HG03025 (cell line): ENCODE results near the gene PRODH2.
"Not testable (repeated sequence)": the region's sequence is repeated elsewhere in the genome, so short reads cannot be mapped to it uniquely, and the experiment has no call there.

Experiments
- ATAC-seq: cut with Tn5 transposase; IDR thresholded peaks from one replicate; pipeline ENCODE4 v1.9.1; 2021; ENCODE audit warnings: mild to moderate bottlenecking, moderate library complexity; ENCODE audit not compliant: unreplicated experiment, low FRiP score

The PRODH2 gene

GRCh38 chr19:35797663-35798062 is 15.0 kb downstream of the PRODH2 start:
- no peak for ATAC-seq

GRCh38 chr19:35796645-35797542 is 15.8 kb downstream of the PRODH2 start:
- no peak for ATAC-seq

GRCh38 chr19:35795564-35795963 is 17.1 kb downstream of the PRODH2 start:
- ATAC-seq = not testable (repeated sequence)

DNA sequence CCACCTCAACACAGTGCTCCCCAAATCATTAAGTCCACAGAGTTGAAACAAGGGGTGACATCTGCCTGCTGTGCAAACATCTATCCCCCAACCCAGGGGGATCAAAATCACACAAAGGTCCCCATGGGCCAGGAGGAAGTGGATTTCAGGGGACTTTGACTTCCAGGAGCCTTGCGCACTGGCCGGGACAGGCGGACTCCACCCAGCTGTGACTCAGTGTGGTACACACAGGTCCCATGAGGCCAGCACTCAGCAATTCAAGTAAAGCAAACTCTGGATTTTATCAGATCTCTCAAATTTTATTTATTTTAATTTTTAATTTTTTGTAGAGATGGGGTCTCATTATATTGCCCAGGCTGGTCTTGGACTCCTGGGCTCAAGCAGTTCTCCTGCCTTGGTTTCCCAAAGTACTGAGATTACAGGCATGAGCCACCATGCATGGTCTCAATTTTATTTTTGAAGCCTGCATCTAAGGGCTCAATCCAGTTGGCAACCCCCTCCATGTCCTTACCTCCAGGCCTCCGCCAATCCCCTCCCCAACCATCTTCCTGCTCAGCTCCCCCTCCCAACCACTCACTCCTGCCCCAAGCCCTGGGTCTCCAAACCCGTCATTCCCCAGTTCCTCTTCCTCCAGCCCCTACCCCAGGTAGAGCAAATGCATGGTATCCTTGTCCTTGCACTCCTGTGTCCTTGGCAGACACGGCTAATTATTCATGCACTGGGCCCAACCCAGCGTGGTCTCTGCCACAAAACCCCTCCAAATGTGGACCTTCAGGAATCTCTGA is 19.1 kb downstream of the PRODH2 start:
- ATAC-seq = no peak

DNA sequence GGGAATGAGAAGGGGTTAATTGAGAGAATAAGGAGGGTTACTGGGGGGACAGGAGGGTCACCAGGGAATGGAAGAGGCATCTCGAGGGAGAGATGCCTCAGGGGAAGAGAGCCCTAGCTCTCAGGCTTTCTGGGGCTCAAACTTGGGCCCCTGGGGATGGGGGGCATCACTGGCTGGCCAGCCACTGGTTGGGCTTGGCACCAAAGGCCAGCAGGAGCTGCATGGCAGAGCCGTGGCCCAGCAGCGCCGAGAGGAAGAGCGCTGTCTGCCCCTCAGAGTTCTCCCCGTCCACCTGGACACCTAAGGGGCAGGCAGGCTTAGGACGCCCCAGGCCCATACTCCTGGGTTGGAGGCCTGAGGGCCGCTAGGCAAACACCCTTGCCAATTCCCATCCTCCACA is 19.8 kb downstream of the PRODH2 start:
- ATAC-seq = no peak

GRCh38 chr19:35792312-35792711 is 20.3 kb downstream of the PRODH2 start:
- ATAC-seq = no peak

- ATAC-seq = no peak
Measured at GRCh38 chr19:35791814-35792279, 20.8 kb downstream of the PRODH2 start.

- no peak for ATAC-seq
Measured at GRCh38 chr19:35790981-35791813, 21.4 kb downstream of the PRODH2 start.

- ATAC-seq = no peak
Measured at GRCh38 chr19:35789978-35790944, 22.4 kb downstream of the PRODH2 start.

GRCh38 chr19:35789195-35789977 is 23.3 kb downstream of the PRODH2 start:
- ATAC-seq = no peak

DNA sequence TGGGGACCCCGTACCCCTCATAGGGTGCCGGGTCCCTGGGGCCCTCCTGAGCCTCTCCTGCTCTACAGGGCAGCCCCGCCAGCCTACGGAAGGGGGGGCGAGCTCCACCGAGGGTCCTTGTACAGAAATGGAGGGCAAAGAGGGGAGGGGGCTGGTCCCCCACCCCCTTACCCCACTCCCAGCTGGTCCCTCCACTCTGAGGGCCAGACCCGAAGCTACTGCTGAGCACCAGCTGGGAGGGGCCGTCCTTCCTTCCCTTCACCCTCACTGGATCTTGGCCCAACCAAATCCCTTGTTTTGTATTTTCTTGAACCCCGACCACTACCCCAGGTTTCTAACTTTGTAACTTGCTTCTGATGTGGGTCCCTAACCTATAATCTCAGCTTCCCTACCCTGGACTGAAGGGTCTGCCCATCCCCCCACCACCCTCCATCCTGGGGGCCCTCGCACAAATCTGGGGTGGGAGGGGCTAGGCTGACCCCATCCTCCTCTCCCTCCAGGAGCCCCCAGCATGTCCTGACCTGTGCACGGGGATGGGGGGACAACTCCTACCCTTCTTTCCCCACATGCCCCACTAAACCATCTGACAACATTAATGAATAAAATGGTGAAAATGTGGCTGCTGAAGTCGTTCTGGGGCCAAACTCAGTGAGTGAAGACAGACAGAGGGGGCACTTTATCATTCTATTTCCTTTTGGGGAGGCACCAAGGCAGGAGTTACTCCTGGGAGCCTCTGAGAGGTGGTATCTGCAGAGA is 24.3 kb downstream of the PRODH2 start:
- no peak for ATAC-seq

- no peak for ATAC-seq
Measured at GRCh38 chr19:35787227-35787799, 25.3 kb downstream of the PRODH2 start.

DNA sequence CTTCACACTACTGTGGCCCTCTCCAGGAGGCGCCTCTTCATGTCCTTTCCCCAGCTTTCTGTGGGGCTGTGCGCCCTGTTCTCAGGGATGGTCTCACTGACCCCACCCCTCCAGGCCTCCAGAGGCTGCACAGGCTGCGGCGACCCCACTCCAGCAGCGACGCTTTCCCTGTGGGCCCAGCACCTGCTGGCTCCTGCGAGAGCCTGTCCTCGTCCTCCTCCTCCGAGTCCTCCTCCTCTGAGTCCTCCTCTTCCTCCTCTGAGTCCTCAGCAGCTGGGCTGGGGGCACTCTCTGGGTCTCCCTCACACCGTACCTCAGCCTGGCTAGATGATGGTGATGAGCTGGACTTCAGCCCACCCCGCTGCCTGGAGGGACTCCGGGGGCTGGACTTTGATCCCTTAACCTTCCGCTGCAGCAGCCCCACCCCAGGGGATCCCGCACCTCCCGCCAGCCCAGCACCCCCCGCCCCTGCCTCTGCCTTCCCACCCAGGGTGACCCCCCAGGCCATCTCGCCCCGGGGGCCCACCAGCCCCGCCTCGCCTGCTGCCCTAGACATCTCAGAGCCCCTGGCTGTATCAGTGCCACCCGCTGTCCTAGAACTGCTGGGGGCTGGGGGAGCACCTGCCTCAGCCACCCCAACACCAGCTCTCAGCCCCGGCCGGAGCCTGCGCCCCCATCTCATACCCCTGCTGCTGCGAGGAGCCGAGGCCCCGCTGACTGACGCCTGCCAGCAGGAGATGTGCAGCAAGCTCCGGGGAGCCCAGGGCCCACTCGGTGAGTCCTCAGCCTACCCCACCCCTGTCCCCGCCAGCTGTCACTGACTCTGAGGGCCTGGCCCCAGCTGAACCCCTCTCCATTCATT is 26.1 kb downstream of the PRODH2 start:
- ATAC-seq = no peak

DNA sequence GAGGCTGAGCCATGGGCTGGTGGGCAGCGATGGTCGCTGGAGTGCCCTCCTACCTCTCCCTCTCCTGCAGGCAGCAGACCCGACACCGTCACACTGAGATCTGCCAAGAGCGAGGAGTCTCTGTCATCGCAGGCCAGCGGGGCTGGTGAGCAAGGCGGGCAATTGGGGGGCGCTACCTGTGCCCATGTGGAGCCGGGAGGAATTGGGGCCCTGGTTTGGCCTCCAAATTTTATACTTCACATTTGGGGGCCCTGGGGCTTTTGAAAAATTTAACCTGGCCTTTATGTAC is 27.4 kb downstream of the PRODH2 start:
- no peak for ATAC-seq

DNA sequence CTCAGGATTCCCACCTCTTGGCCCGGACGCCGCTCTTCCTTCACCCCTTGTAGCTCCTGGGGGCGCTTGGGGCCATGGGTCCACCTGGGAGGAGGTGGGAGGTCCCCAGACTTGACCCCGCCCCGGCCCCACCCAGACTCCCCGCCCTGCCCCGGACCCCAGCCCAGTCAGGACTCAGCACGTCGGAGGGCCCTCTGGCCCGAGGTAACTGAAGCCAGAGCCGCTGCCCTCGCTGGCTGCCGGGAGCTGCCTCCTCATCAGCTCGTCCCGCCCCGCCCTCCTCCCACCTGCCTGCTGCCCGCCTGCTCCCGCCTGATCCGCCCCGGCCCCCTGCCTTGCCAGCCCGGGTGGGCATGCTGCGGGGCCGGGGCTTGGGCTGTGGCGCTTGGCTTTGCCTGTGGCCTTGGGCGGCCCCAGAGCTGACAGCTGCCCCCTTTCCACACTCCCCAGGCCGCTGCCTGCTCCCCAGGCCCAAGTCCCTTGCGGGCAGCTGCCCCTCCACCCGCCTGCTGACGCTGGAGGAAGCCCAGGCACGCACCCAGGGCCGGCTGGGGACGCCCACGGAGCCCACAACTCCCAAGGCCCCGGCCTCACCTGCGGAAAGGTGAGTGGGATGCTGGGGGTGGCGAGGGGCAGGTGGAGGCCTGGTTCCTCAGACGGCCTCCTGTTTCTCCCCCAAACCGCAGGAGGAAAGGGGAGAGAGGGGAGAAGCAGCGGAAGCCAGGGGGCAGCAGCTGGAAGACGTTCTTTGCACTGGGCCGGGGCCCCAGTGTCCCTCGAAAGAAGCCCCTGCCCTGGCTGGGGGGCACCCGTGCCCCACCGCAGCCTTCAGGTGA is 27.9 kb downstream of the PRODH2 start:
- ATAC-seq = no peak
